Testis (tissue), 3 donors: ENCODE data around the gene FGGY. TPM values are rescaled to one million over a fixed set of nuclear protein-coding genes. Genes with fewer than 3 reads are reported as not detected.

ENCODE experiments used
- DNase-seq: peaks from one replicate; pipeline ENCODE4 v3.0.0-alpha.2; 2019
- H3K27ac ChIP-seq, 2 donors: fragments of 200-600 bp; sonication (generic); one replicate each; pipeline ENCODE4 v1.5.1; 2019
- H3K27me3 ChIP-seq: fragments of 200-600 bp; sonication (generic); one replicate; pipeline ENCODE4 v1.5.1; 2019
- H3K36me3 ChIP-seq: fragments of 200-600 bp; sonication (generic); one replicate; pipeline ENCODE4 v1.5.1; 2017; ENCODE audit warnings: low read depth; ENCODE audit errors: missing control alignments
- H3K4me1 ChIP-seq: fragments of 200-600 bp; sonication (generic); one replicate; pipeline ENCODE4 v1.5.1; 2019
- H3K4me3 ChIP-seq, 2 donors: fragments of 200-600 bp; sonication (generic); one replicate each; pipeline ENCODE4 v1.5.1; 2017 to 2019
- H3K9me3 ChIP-seq: fragments of 200-600 bp; sonication (generic); one replicate; pipeline ENCODE4 v1.5.1; 2017
- POLR2A ChIP-seq: fragments of 450-650 bp; IDR thresholded peaks from one replicate; pipeline ENCODE4 v1.6.1; 2017; ENCODE audit warnings: antibody characterized with exemption, mild to moderate bottlenecking, moderate library complexity
- WGBS, 2 donors: methylation state at CpG; one replicate each; pipeline ENCODE4 v1.1.5; 2018; 5-methylcytosine and 5-hydroxymethylcytosine counted together
- intact Hi-C: fragments of 100-400 bp; cut with DNase I; formaldehyde crosslinking; loops from one replicate; pipeline ENCODE4 v1.15.1; 2023; ENCODE audit warnings: low total_unique reads
- polyA plus RNA-seq: library from polyadenylated mRNA; stranded (reverse); fragments of 350-450 nt; fragmentation: Illumina TruSeq; extraction: RNeasy Lipid Tissue Mini Kit (QIAGEN cat#74804); gene quantifications from one replicate; pipeline ENCODE4 v1.2.3, GENCODE V29; 2014; ENCODE audit warnings: low read depth, low replicate concordance; ENCODE audit not compliant: insufficient read depth
- total RNA-seq, 2 donors: library from RNA; depleted of rRNA; stranded (reverse); fragments of >200 nt; gene quantifications; one replicate each; pipeline ENCODE4 v1.2.3, GENCODE V29; 2016
- TF ChIP-seq, protein P1 (sequence below), 3 experiments: fragments of 450-650 bp in 2 of 3; fragments of 200-600 bp in 1 of 3; sonication (generic) in 1 of 3; IDR thresholded peaks; one replicate each; pipeline ENCODE4 v1.5.1; 2016 to 2019; ENCODE audit warnings: antibody characterized with exemption in 3 of 3, mild to moderate bottlenecking in 2 of 3, moderate library complexity in 1 of 3

FGGY gene
- total and polyA plus RNA-seq, 3 donors from 2014 or later = 14.6 to 32.8 (median 32.3) TPM

- WGBS, 2 donors = 77 to 88% methylated on average over 3 of the region's 3 CpGs
Measured at GRCh38 chr1:59701376-59701775, 404.5 kb downstream of the FGGY start.

GRCh38 chr1:59703226-59703917 lies 406.5 kb downstream of the FGGY start:
- no peaks in the 10 kb centered on the region for H3K9me3 ChIP-seq
- WGBS, 2 donors = 93% methylated on average over 1 of the region's 1 CpG
- no peak overlapping the region for H3K4me3 ChIP-seq
- no peaks in the 10 kb centered on the region for H3K36me3 ChIP-seq
- no peaks in the 10 kb centered on the region for H3K27me3 ChIP-seq
- no peak for DNase-seq
- TF ChIP-seq, protein P1, sequence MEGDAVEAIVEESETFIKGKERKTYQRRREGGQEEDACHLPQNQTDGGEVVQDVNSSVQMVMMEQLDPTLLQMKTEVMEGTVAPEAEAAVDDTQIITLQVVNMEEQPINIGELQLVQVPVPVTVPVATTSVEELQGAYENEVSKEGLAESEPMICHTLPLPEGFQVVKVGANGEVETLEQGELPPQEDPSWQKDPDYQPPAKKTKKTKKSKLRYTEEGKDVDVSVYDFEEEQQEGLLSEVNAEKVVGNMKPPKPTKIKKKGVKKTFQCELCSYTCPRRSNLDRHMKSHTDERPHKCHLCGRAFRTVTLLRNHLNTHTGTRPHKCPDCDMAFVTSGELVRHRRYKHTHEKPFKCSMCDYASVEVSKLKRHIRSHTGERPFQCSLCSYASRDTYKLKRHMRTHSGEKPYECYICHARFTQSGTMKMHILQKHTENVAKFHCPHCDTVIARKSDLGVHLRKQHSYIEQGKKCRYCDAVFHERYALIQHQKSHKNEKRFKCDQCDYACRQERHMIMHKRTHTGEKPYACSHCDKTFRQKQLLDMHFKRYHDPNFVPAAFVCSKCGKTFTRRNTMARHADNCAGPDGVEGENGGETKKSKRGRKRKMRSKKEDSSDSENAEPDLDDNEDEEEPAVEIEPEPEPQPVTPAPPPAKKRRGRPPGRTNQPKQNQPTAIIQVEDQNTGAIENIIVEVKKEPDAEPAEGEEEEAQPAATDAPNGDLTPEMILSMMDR (IDR thresholded peaks at IDR 0.05) = no peak
- no peak for TF ChIP-seq POLR2A
- peaks cover 3% of the 10 kb centered on the region for H3K4me1 ChIP-seq
- H3K27ac ChIP-seq = no peak overlapping the region
- intact Hi-C loops = loop anchor here (10.0 kb wide), 1 partner anchor 919 kb away; the partner anchor contains the start of gene JUN

More at GRCh38 chr1:59701376-59701775, 404.5 kb downstream of the FGGY start:
- intact Hi-C loops = loop anchor here (10.0 kb wide), 1 partner anchor 917 kb away; the partner anchor contains the start of gene JUN
- Histone ChIP-seq H3K9me3 (no peaks in the 10 kb centered on the region), H3K4me3 (no peak overlapping the region), H3K27me3 (no peaks in the 10 kb centered on the region), H3K27ac (no peak overlapping the region), H3K4me1 (no peaks in the 10 kb centered on the region), H3K36me3 (no peaks in the 10 kb centered on the region)
- DNase-seq = no peak
- TF ChIP-seq, protein P1 (IDR thresholded peaks at IDR 0.05) = no peak
- TF ChIP-seq POLR2A = no peak

DNA sequence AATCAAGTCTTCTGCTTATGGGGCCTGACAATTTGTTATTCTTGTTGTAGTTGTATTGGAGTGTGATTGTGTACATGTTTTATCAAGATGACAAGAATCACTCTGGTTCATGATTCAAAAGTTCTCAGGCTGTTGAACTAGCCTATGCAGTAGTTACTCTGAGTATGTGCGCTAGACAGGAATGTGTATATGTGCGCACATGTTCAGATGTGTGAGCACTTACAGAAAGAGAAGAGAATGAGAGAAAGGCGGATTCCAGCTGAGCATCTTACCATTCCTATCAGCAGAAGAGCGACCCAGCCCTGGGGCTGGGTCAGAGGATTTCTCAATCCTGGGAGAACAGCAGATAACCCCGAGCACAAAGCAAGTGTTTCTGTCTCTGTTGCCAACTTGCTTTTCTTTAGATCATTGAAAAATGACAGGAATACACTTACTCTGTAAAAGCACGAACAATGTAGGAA lies 407.1 kb downstream of the FGGY start:
- DNase-seq = no peak
- intact Hi-C loops = loop anchor here (10.0 kb wide), 1 partner anchor 919 kb away; the partner anchor contains the start of gene JUN
- WGBS, 2 donors = 70 to 74% methylated on average over 6 of the region's 6 CpGs
- Histone ChIP-seq H3K9me3 (no peaks in the 10 kb centered on the region), H3K27ac (no peak overlapping the region), H3K27me3 (no peaks in the 10 kb centered on the region), H3K36me3 (no peaks in the 10 kb centered on the region), H3K4me3 (no peak overlapping the region), H3K4me1 (peaks cover 3% of the 10 kb centered on the region)
- TF ChIP-seq, protein P1 (IDR thresholded peaks at IDR 0.05) = no peak
- TF ChIP-seq POLR2A = no peak

DNA sequence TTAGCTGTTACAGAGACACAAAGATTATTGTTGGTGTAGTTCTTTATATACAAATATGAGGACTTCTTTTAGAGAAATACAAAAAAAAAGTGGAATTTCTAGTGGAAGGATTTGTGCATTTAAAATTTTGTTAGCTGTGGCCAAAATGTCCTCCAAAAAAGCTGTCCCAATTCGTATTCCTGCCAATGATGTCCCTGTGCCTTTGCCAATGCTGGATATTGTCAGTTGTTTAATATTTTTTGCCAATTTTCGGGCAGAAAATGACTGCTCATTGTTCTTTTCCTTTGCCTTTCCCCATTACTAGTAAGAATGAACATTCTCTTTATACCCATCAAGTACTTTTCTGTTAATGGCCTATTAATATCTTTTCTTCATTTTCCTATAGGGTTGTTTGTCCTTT lies 407.8 kb downstream of the FGGY start:
- Histone ChIP-seq H3K4me3 (no peak overlapping the region), H3K27ac (peak overlapping the region in 1 of 2 donors; percentile 32), H3K4me1 (peaks cover 3% of the 10 kb centered on the region), H3K36me3 (no peaks in the 10 kb centered on the region), H3K27me3 (no peaks in the 10 kb centered on the region), H3K9me3 (no peaks in the 10 kb centered on the region)
- TF ChIP-seq, protein P1 (IDR thresholded peaks at IDR 0.05) = no peak
- TF ChIP-seq POLR2A = no peak
- WGBS, 2 donors = 54 to 63% methylated on average over 2 of the region's 2 CpGs
- intact Hi-C loops = loop anchor here (10.0 kb wide), 1 partner anchor 920 kb away; the partner anchor contains the start of gene JUN
- DNase-seq = no peak
